Nephron progenitor cell (in vitro differentiated cells): ENCODE results near the gene ATP10A.

Experiments
- DNase-seq: peaks from one replicate; pipeline ENCODE4 v3.0.0; 2021
- H3K27ac Mint-ChIP-seq: 2 replicates; pipeline ENCODE4 v1.8.0; 2021; ENCODE audit warnings: mild to moderate bottlenecking, moderate library complexity, mixed read lengths
- H3K27me3 Mint-ChIP-seq: 2 replicates; pipeline ENCODE4 v1.8.0; 2021; ENCODE audit warnings: mild to moderate bottlenecking, low read depth, mixed read lengths; ENCODE audit not compliant: poor library complexity
- H3K36me3 Mint-ChIP-seq: 2 replicates; pipeline ENCODE4 v1.8.0; 2021; ENCODE audit warnings: low read depth, mixed read lengths
- H3K4me1 Mint-ChIP-seq: 2 replicates; pipeline ENCODE4 v1.8.0; 2021; ENCODE audit warnings: mixed read lengths
- H3K4me3 Mint-ChIP-seq: 2 replicates; pipeline ENCODE4 v1.8.0; 2021; ENCODE audit warnings: mild to moderate bottlenecking, moderate library complexity, mixed read lengths
- H3K9me3 Mint-ChIP-seq: 2 replicates; pipeline ENCODE4 v1.8.0; 2021; ENCODE audit warnings: mild to moderate bottlenecking, moderate library complexity, mixed read lengths
- TF ChIP-seq, protein P1 (sequence below): fragments of 200-600 bp; sonication (generic); IDR thresholded peaks from 2 replicates; pipeline ENCODE4 v1.5.0; 2021; ENCODE audit warnings: antibody characterized with exemption

ATP10A gene

DNA sequence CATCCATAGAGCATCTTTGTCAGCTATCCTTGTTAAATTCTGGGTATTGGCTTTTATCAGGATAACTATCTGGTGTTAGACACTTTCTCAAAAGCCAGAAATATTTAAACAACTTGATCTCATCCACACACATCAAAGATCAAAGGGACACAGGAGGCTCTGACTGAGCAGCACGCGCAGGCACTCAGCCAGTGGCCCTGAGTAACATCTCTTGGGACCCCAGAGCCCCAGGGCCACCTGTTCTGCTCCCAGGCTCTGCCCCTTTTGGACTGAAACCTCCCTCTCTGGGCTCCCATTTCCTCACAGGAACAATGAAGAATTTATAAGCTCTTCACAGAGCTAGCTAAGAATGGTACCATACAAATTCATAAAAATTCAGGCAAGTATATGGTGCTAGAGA, 16.1 kb downstream of the ATP10A start:
- no peak for DNase-seq
- TF ChIP-seq, protein P1, sequence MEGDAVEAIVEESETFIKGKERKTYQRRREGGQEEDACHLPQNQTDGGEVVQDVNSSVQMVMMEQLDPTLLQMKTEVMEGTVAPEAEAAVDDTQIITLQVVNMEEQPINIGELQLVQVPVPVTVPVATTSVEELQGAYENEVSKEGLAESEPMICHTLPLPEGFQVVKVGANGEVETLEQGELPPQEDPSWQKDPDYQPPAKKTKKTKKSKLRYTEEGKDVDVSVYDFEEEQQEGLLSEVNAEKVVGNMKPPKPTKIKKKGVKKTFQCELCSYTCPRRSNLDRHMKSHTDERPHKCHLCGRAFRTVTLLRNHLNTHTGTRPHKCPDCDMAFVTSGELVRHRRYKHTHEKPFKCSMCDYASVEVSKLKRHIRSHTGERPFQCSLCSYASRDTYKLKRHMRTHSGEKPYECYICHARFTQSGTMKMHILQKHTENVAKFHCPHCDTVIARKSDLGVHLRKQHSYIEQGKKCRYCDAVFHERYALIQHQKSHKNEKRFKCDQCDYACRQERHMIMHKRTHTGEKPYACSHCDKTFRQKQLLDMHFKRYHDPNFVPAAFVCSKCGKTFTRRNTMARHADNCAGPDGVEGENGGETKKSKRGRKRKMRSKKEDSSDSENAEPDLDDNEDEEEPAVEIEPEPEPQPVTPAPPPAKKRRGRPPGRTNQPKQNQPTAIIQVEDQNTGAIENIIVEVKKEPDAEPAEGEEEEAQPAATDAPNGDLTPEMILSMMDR: no peak
- Mint-ChIP-seq H3K36me3 (no peaks in the 10 kb centered on the region), H3K9me3 (no peaks in the 10 kb centered on the region), H3K4me1 (peaks cover 70% of the 10 kb centered on the region), H3K4me3 (no peak overlapping the region), H3K27ac (peak overlapping the region; percentile 34), H3K27me3 (peaks cover 7% of the 10 kb centered on the region)

DNA sequence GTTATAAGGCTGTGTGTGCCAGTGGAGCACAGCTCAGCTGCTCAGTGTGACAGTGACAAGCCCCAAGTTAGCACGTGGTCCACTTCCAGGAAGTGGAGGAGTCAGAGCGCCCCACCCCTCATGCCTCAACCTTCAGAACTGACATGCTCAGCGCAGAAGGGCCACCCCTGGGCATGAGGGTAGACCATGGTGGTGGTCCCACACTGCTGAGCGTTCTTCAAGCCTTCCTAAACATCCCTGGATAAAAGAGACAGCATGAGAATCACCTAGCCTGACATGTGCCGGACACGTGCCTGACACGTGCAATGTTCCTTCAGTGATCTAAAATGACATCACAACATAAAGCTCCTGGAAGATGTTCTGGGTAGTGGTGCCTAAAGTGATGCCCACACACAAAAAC, 16.8 kb downstream of the ATP10A start:
- TF ChIP-seq, protein P1: no peak
- Mint-ChIP-seq H3K36me3 (no peaks in the 10 kb centered on the region), H3K27me3 (peaks cover 7% of the 10 kb centered on the region), H3K9me3 (no peaks in the 10 kb centered on the region), H3K27ac (no peak overlapping the region), H3K4me1 (peaks cover 69% of the 10 kb centered on the region), H3K4me3 (no peak overlapping the region)
- no peak for DNase-seq

DNA sequence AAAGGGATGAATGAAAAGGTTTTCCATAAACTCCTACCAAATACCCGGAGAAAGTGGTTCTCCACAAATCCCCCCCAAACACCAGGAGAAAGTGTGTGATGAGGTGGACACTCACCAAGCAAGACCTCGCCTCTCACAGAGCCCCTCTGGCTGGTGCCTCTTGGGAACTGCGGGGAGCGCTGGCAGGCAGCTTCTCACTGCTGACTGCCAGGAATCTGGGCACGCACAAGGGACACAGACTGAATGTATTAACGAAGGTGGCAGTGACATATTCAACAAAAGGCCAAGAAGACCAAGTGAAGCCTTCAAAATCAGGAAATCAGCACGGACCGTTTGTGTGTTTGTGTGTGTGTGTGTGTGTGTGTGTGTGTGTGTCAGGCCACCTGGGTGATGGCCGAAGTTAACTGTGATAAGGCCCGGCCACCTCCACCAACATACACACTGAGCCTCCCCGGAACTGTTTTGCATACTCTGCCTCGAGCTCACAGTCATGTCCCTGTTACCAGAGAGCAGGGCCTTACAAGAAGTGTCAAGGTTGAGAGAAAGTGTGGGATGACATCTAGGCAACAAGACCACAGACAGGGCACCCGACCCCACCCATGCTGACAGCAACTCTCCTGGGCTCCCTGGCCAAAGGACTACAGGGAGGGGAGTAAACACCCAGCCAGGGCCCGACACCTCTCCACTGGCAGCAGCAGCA, 18.0 kb downstream of the ATP10A start:
- Mint-ChIP-seq H3K4me3 (no peak overlapping the region), H3K4me1 (peaks cover 56% of the 10 kb centered on the region), H3K36me3 (no peaks in the 10 kb centered on the region), H3K27ac (no peak overlapping the region), H3K9me3 (no peaks in the 10 kb centered on the region), H3K27me3 (peaks cover 7% of the 10 kb centered on the region)
- TF ChIP-seq, protein P1: no peak
- DNase-seq: no peak

DNA sequence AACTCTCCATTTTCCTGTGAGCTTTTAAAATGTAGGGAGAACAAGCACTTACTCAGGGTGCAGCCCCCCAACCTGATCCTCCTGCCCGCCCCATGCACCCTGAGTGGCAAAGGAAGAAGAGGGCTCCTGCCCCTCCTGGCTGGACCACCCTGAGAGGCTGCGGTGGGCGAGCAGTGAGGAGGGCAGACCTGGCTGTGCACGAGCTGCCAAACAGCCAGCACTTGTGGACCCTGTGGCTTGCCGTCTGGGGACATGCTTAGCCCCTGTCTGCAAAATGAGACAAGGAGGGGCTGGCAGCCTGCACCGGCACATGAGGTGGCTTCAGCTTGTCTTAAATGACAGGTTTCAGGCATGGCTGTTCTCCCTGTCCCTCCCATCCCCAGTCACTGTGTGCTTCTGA, 18.6 kb downstream of the ATP10A start:
- H3K9me3 Mint-ChIP-seq: no peaks in the 10 kb centered on the region
- no peak overlapping the region for H3K4me3 Mint-ChIP-seq
- TF ChIP-seq, protein P1: no peak
- no peak overlapping the region for H3K27ac Mint-ChIP-seq
- no peak for DNase-seq
- peaks cover 50% of the 10 kb centered on the region for H3K4me1 Mint-ChIP-seq
- no peaks in the 10 kb centered on the region for H3K36me3 Mint-ChIP-seq
- H3K27me3 Mint-ChIP-seq: peaks cover 7% of the 10 kb centered on the region

DNA sequence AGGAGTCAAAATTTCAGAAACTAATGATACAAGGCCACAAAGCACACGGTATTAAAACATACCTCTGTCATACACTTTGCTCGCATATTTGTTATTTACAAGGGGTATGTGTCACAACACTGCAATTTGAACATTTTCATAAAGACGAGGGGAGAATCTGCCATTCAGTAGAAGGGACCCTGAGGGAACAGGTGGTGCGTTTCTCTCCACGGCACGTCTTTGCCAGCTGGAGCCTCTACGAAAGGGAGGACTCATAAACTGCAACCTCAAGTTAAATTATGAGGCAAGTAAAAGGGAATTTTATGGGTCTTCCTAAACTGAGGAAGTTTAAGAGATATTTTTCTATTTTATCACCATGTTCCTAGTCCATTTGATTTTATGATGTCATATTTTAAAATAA, 19.1 kb downstream of the ATP10A start:
- Mint-ChIP-seq H3K4me1 (peaks cover 46% of the 10 kb centered on the region), H3K27ac (no peak overlapping the region), H3K9me3 (no peaks in the 10 kb centered on the region), H3K36me3 (no peaks in the 10 kb centered on the region), H3K27me3 (peaks cover 7% of the 10 kb centered on the region), H3K4me3 (no peak overlapping the region)
- TF ChIP-seq, protein P1: no peak
- DNase-seq: no peak

DNA sequence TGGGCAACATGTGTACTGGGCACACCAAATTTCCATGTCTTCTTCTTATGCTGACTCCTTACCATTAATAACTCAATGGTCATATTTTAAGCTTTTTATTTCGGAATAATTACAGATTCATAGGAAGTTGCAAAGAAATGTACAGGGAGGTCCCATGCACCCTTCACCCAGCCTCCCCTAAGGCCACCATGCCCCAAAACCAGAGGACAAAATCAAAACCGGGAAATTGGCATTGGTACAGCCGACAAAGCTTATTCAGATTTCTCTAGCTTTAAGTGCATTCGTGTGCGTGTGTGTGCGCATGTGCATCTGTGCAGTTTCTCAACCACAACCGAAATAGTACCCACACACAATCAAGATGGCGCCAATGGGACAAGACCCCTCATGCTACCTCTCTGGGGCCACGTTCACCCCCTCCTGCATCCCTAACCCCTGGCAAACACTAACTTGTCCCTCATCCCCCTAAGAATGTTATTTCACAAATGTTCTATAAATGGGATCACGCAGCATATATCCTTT, 23.4 kb downstream of the ATP10A start:
- TF ChIP-seq, protein P1: no peak
- Mint-ChIP-seq H3K9me3 (no peaks in the 10 kb centered on the region), H3K27ac (no peak overlapping the region), H3K27me3 (peaks cover 9% of the 10 kb centered on the region), H3K4me3 (no peak overlapping the region), H3K4me1 (peaks cover 15% of the 10 kb centered on the region), H3K36me3 (no peaks in the 10 kb centered on the region)
- DNase-seq: no peak
